Measurements from ENCODE around the gene CXCL10. TPM values are rescaled to one million over a fixed set of nuclear protein-coding genes. Genes with fewer than 3 reads are reported as not detected.

Gene CXCL10
- total and polyA plus RNA-seq, 9 of the 15 experiments (the other 6 are each of a cell fraction or from before 2014, with no cell fraction given), result 0.06 to 0.18 (median 0.08) TPM; not detected in 6

GRCh38 chr4:76012388-76012801, 10.9 kb downstream of the CXCL10 start:
- no peak overlapping the region for H3K27ac ChIP-seq (ENCODE audit: extremely low read depth, low read depth, low read length)
- no peak overlapping the region for H3K9ac ChIP-seq (ENCODE audit: insufficient read depth in 1 of 2, low read depth in 2 of 2, low read length in 2 of 2)
- no peak for DNase-seq (ENCODE audit: extremely low read depth in 1 of 4, low spot score in 3 of 4)
- POLR2A ChIA-PET, result no interaction called here
- no peak for FAIRE-seq
- H3K9me3 ChIP-seq (replicated peaks; ENCODE audit: control insufficient read depth, insufficient read depth, low read depth, low read length), result no peaks in the 10 kb centered on the region
- intact Hi-C loops (cut with micrococcal nuclease) (no loop called here), in situ Hi-C loops (cut with MboI) (no loop called here)
- H4K20me1 ChIP-seq (replicated peaks; ENCODE audit: control insufficient read depth, insufficient read depth, low read length), result no peaks in the 10 kb centered on the region
- H3K27me3 ChIP-seq (ENCODE audit: control insufficient read depth in 2 of 2, insufficient read depth in 2 of 2, low read length in 2 of 2), result peaks cover 0 to 9% of the 10 kb centered on the region in 2 experiments; a peak in 1 of 5 replicates
- H3K9me1 ChIP-seq (ENCODE audit: control insufficient read depth, insufficient read depth, low read length), result no peaks in the 10 kb centered on the region
- BruUV-seq (replicated peaks), result no TSS peak
- CTCF ChIA-PET (ENCODE audit: low intra/inter-chr PET ratio), result interaction anchor here (0.6 kb wide), 1 partner anchor 746 kb away, joined by 4 read pairs; no protein-coding TSS in a partner anchor
- no peak for ATAC-seq
- TF ChIP-seq ZNF444 (CRISPR knock-in tag; IDR thresholded peaks at IDR 0.05) (no peak), MTA2 (IDR thresholded peaks at IDR 0.05; ENCODE audit: low read depth) (no peak), RB1 (IDR thresholded peaks at IDR 0.05; ENCODE audit: low read depth) (no peak)
- WGBS (ENCODE audit: insufficient coverage, low coverage, missing lambda C conversion rate), result 6% methylated on average over 1 of the region's 1 CpG
- H3K4me1 ChIP-seq (replicated peaks in 1 of 2; ENCODE audit: control insufficient read depth in 2 of 2, insufficient read depth in 2 of 2, low read length in 2 of 2), result peaks cover 0 to 7% of the 10 kb centered on the region in 2 experiments; a peak in 3 of 5 replicates
- H3K4me2 ChIP-seq (ENCODE audit: insufficient read depth, low read length), result no peak overlapping the region
- H2AFZ ChIP-seq (ENCODE audit: low read depth, low read length), result no peak overlapping the region
- H3K4me3 ChIP-seq, result no peak overlapping the region
- no peaks in the 10 kb centered on the region for H3K36me3 ChIP-seq (ENCODE audit: control insufficient read depth, insufficient read depth, low read length)
- no peaks in the 10 kb centered on the region for H3K79me2 ChIP-seq (ENCODE audit: control insufficient read depth, insufficient read depth, low read length)

GRCh38 chr4:76011700-76012387, 11.5 kb downstream of the CXCL10 start:
- DNase-seq (ENCODE audit: extremely low read depth in 1 of 4, low spot score in 3 of 4), result no peak
- H3K9me1 ChIP-seq (ENCODE audit: control insufficient read depth, insufficient read depth, low read length), result no peaks in the 10 kb centered on the region
- H3K9ac ChIP-seq (ENCODE audit: insufficient read depth in 1 of 2, low read depth in 2 of 2, low read length in 2 of 2), result no peak overlapping the region
- no peaks in the 10 kb centered on the region for H4K20me1 ChIP-seq (replicated peaks; ENCODE audit: control insufficient read depth, insufficient read depth, low read length)
- peaks cover 0 to 7% of the 10 kb centered on the region in 2 experiments; a peak in 3 of 5 replicates for H3K4me1 ChIP-seq (replicated peaks in 1 of 2; ENCODE audit: control insufficient read depth in 2 of 2, insufficient read depth in 2 of 2, low read length in 2 of 2)
- in situ Hi-C loops (cut with MboI) (no loop called here), intact Hi-C loops (cut with micrococcal nuclease) (no loop called here)
- no peak overlapping the region for H3K4me3 ChIP-seq
- H2AFZ ChIP-seq (ENCODE audit: low read depth, low read length), result peak overlapping the region; percentile 47
- ChIA-PET CTCF (ENCODE audit: low intra/inter-chr PET ratio) (no interaction called here), POLR2A (no interaction called here)
- H3K36me3 ChIP-seq (ENCODE audit: control insufficient read depth, insufficient read depth, low read length), result no peaks in the 10 kb centered on the region
- 21% methylated on average over 11 of the region's 13 CpGs for WGBS (ENCODE audit: insufficient coverage, low coverage, missing lambda C conversion rate)
- H3K79me2 ChIP-seq (ENCODE audit: control insufficient read depth, insufficient read depth, low read length), result no peaks in the 10 kb centered on the region
- no peak overlapping the region for H3K4me2 ChIP-seq (ENCODE audit: insufficient read depth, low read length)
- peaks cover 0 to 8% of the 10 kb centered on the region in 2 experiments; a peak in 1 of 5 replicates for H3K27me3 ChIP-seq (ENCODE audit: control insufficient read depth in 2 of 2, insufficient read depth in 2 of 2, low read length in 2 of 2)
- H3K27ac ChIP-seq (ENCODE audit: extremely low read depth, low read depth, low read length), result no peak overlapping the region
- no TSS peak for BruUV-seq (replicated peaks)
- no peaks in the 10 kb centered on the region for H3K9me3 ChIP-seq (replicated peaks; ENCODE audit: control insufficient read depth, insufficient read depth, low read depth, low read length)
- peak; percentile 63 for ATAC-seq
- FAIRE-seq, result no peak
- no peak for TF ChIP-seq MGA (IDR thresholded peaks at IDR 0.05)

Data from K562 (cell line).